ENCODE results near the gene ASRGL1.
"Not testable (repeated sequence)": the region's sequence is repeated elsewhere in the genome, so short reads cannot be mapped to it uniquely, and the experiment has no call there.

ASRGL1 gene

DNA sequence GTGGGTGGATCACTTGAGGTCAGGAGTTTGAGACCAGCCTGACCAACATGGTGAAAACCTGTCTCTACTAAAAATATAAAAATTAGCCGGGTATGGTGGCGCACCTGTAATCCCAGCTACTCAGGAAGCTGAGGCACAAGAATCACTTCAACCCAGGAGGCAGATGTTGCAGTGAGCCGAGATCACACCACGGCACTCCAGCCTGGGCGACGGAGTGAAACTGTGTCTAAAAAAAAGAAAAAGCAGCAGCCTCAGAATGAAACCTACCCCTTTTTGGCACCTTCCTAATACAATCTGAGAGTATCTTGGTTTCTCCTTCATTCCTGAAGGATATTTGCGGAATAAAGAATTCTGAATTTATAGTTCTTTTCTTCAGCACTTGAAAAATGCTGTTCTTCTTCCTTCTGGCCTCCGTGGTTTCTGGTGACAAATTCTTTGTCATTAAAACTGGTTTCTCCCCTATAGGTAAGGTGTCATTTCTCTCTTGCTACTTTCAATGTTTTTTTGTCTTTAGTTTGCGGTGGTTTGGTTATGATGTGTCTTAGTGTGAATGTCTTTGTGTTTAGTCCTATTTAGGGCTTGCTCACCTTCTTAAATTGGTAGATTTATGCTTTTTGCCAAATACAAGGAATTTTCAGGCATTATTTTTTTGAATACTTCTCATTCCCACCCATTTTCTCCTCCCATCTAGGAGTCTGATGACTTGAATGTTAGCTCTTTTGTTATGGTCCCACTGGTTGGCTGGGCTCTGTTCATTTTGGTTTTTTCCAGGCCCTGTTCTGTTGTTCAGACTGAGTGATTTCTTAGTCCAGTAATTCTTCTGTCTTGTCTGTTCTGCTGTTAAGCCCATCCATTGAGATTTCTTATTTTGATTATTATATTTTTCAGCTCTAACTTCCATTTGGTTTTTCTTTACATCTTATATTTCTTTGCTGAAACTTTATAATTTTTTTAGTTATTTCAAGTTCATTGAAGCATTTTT lies 15.4 kb downstream of the ASRGL1 start:
- 88 to 93% methylated on average over 9 of the region's 9 CpGs for WGBS, 2 experiments
- H3K27me3 ChIP-seq (ENCODE audit: control insufficient read depth, insufficient read depth, low read length, poor library complexity, severe bottlenecking): no peaks in the 10 kb centered on the region
- no peak overlapping the region for H3K4me3 ChIP-seq (ENCODE audit: insufficient read depth, low read depth, low read length)
- no peak overlapping the region for H3K27ac ChIP-seq (ENCODE audit: insufficient read depth, low read depth, low read length, poor library complexity, severe bottlenecking)
- H3K9me3 ChIP-seq (ENCODE audit: control insufficient read depth, low read length): no peaks in the 10 kb centered on the region
- H3K36me3 ChIP-seq (ENCODE audit: control insufficient read depth, insufficient read depth, low read length): no peaks in the 10 kb centered on the region
- no peaks in the 10 kb centered on the region for H3K4me1 ChIP-seq (ENCODE audit: control insufficient read depth, insufficient read depth, low read length)

DNA sequence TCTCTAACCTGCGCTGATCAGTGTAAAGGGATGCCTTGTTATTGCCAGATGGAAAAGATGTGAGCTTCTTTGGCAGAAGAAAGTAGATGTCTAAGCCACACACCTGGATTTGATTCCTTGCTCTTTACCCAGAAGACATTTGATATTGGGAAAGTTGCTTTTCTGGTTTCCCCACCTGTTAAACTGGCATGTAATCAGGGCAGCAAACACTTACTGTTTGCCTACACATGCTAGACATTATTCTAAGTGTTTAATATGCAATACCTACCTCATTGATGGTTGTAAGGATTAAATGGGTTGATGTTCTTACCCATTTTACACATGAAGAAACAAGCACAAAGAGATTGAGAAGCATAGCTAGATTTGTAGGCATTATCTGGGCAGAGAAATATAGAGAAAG lies 16.6 kb downstream of the ASRGL1 start:
- no peaks in the 10 kb centered on the region for H3K4me1 ChIP-seq (ENCODE audit: control insufficient read depth, insufficient read depth, low read length)
- no peak overlapping the region for H3K4me3 ChIP-seq (ENCODE audit: insufficient read depth, low read depth, low read length)
- no peaks in the 10 kb centered on the region for H3K9me3 ChIP-seq (ENCODE audit: control insufficient read depth, low read length)
- H3K36me3 ChIP-seq (ENCODE audit: control insufficient read depth, insufficient read depth, low read length): peaks cover 3% of the 10 kb centered on the region
- no peak overlapping the region for H3K27ac ChIP-seq (ENCODE audit: insufficient read depth, low read depth, low read length, poor library complexity, severe bottlenecking)
- H3K27me3 ChIP-seq (ENCODE audit: control insufficient read depth, insufficient read depth, low read length, poor library complexity, severe bottlenecking): no peaks in the 10 kb centered on the region
- 100% methylated on average over 1 of the region's 1 CpG for WGBS, 2 experiments

DNA sequence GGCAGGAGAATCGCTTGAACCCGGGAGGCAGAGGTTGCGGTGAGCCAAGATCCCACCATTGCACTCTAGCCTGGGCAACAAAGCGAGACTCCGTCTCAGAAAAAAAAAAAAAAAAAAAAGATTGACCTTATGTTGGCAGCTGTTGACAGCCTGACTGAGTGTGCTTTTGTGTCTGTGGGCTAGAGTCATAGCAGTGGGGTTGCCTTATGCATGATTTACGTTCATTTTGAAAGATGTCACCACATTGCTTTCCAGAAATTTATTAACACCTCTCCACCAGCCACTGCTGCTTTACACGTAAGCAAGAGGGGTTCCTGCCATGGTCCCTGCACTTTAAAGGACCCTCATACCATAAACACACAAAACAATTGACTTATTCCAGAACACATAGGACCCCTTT lies 21.0 kb downstream of the ASRGL1 start:
- H3K9me3 ChIP-seq (ENCODE audit: control insufficient read depth, low read length): no peaks in the 10 kb centered on the region
- H3K27me3 ChIP-seq (ENCODE audit: control insufficient read depth, insufficient read depth, low read length, poor library complexity, severe bottlenecking): no peaks in the 10 kb centered on the region
- no peaks in the 10 kb centered on the region for H3K4me1 ChIP-seq (ENCODE audit: control insufficient read depth, insufficient read depth, low read length)
- H3K4me3 ChIP-seq (ENCODE audit: insufficient read depth, low read depth, low read length): no peak overlapping the region
- H3K27ac ChIP-seq (ENCODE audit: insufficient read depth, low read depth, low read length, poor library complexity, severe bottlenecking): no peak overlapping the region
- 95% methylated on average over 7 of the region's 7 CpGs for WGBS, 2 experiments
- peaks cover 3% of the 10 kb centered on the region for H3K36me3 ChIP-seq (ENCODE audit: control insufficient read depth, insufficient read depth, low read length)

DNA sequence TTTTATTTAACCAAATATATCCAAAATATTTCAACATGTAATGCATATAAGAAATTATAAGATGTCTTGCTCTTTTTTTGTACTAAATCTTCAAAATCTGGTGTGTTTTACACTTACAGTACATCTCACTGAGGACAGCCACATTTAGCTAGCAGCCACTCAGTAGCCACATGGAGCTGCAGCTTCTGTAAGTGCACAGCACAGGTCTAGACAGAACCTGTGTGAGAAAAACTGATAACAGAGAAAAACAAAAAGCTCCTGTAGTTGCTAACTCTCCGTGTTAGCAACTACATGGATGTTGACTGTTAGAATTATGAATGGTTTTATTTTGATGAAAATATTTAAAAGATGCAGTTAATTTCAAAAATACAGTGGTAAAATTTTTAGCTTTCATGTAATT lies 22.2 kb downstream of the ASRGL1 start:
- whole genome bisulfite sequencing, 2 experiments: 90 to 92% methylated on average over 1 of the region's 1 CpG

DNA sequence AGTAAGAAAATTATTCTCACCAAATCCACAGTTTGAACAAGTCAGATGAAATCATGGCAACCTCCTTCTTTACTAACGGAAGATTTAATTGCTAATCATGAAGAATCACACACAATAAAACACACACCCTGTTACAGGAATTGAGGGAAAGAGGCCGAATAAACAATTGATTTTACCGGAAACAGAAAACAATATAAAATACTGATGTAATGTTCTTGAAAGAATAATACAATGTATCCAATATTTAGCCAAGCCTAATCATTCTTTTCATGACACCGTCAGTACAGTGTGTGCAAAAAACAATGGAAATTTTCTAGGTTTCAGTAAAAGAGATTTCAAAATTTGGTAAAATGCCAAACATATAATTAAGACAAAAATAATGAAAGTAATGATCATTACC lies 23.4 kb downstream of the ASRGL1 start:
- Histone ChIP-seq H3K27me3 (ENCODE audit: control insufficient read depth, insufficient read depth, low read length, poor library complexity, severe bottlenecking) (no peaks in the 10 kb centered on the region), H3K27ac (ENCODE audit: insufficient read depth, low read depth, low read length, poor library complexity, severe bottlenecking) (no peak overlapping the region), H3K36me3 (ENCODE audit: control insufficient read depth, insufficient read depth, low read length) (peaks cover 3% of the 10 kb centered on the region), H3K4me1 (ENCODE audit: control insufficient read depth, insufficient read depth, low read length) (no peaks in the 10 kb centered on the region), H3K9me3 (ENCODE audit: control insufficient read depth, low read length) (no peaks in the 10 kb centered on the region), H3K4me3 (ENCODE audit: insufficient read depth, low read depth, low read length) (no peak overlapping the region)
- WGBS, 2 experiments: 100% methylated on average over 1 to 3 of the region's 4 CpGs

More for the DNA sequence above, 22.2 kb downstream of the ASRGL1 start:
- no peak overlapping the region for H3K4me3 ChIP-seq (ENCODE audit: insufficient read depth, low read depth, low read length)
- no peaks in the 10 kb centered on the region for H3K9me3 ChIP-seq (ENCODE audit: control insufficient read depth, low read length)
- no peak overlapping the region for H3K27ac ChIP-seq (ENCODE audit: insufficient read depth, low read depth, low read length, poor library complexity, severe bottlenecking)
- H3K4me1 ChIP-seq (ENCODE audit: control insufficient read depth, insufficient read depth, low read length): no peaks in the 10 kb centered on the region
- no peaks in the 10 kb centered on the region for H3K27me3 ChIP-seq (ENCODE audit: control insufficient read depth, insufficient read depth, low read length, poor library complexity, severe bottlenecking)
- H3K36me3 ChIP-seq (ENCODE audit: control insufficient read depth, insufficient read depth, low read length): peaks cover 3% of the 10 kb centered on the region

DNA sequence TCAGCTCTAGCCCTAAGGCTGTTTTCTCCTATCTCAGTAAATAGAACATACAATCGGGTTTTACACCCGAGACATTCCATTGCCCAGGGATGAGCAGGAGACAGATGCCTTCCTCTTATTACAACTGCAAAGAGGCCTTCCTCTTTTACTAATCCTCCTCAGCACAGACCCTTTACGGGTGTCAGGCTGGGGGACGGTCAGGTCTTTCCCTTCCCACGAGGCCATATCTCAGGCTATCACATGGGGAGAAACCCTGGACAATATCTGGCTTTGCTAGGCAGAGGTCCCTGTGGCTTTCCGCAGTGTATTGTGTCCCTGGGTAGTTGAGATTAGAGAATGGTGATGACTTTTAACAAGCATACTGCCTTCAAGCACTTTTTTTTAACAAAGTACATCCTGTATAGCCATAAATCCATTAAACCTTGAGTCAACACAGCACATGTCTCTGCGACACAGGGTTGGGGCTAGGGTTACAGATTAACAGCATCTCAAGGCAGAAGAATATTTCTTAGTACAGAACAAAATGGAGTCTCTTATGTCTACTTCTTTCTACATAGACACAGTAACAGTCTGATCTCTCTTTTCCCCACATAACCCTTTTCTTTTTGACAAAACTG lies 31.7 kb downstream of the ASRGL1 start:
- not testable (repeated sequence) for H3K27ac ChIP-seq (ENCODE audit: insufficient read depth, low read depth, low read length, poor library complexity, severe bottlenecking); H3K36me3 ChIP-seq (ENCODE audit: control insufficient read depth, insufficient read depth, low read length); H3K4me3 ChIP-seq (ENCODE audit: insufficient read depth, low read depth, low read length); H3K4me1 ChIP-seq (ENCODE audit: control insufficient read depth, insufficient read depth, low read length); H3K27me3 ChIP-seq (ENCODE audit: control insufficient read depth, insufficient read depth, low read length, poor library complexity, severe bottlenecking); H3K9me3 ChIP-seq (ENCODE audit: control insufficient read depth, low read length)
- 94% methylated on average over 7 of the region's 7 CpGs for WGBS, 2 experiments

DNA sequence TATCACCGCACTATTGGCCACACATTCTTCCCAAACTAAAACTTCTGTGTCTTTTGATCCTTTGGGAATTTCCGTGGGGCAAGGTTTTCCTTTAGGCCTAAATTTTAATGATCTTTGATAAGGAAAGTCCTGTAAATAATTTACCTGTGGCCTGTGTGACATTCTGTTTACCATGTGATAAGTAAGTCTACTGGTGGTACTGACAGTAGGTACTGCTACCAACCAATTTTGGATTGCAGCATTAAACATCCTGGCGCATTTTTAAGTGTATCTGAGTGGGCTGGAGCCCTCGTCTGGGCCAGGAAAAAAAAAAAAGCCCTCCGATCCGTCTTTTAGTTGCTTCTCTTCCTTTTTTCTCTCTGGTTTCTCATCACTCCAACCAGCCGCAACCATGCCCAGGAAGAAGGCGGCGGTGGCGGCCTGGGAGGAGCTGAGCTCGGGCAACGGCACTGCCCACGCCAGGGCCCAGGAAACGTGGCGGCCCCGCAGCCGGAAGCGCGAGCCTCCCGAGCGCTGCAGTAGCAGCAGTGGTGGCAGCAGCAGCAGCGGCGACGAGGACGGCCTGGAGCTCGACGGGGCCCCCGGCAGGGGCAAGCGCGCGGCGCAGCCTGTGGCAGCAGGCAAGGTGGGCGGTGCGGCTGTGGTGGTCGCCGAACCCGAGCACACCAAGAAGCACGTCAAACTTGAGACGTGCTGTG lies 33.6 kb downstream of the ASRGL1 start:
- Histone ChIP-seq H3K4me1 (ENCODE audit: control insufficient read depth, insufficient read depth, low read length) (no peaks in the 10 kb centered on the region), H3K36me3 (ENCODE audit: control insufficient read depth, insufficient read depth, low read length) (no peaks in the 10 kb centered on the region), H3K9me3 (ENCODE audit: control insufficient read depth, low read length) (no peaks in the 10 kb centered on the region), H3K27ac (ENCODE audit: insufficient read depth, low read depth, low read length, poor library complexity, severe bottlenecking) (no peak overlapping the region), H3K27me3 (ENCODE audit: control insufficient read depth, insufficient read depth, low read length, poor library complexity, severe bottlenecking) (no peaks in the 10 kb centered on the region), H3K4me3 (ENCODE audit: insufficient read depth, low read depth, low read length) (no peak overlapping the region)
- whole genome bisulfite sequencing, 2 experiments: 93% methylated on average over 38 of the region's 39 CpGs

DNA sequence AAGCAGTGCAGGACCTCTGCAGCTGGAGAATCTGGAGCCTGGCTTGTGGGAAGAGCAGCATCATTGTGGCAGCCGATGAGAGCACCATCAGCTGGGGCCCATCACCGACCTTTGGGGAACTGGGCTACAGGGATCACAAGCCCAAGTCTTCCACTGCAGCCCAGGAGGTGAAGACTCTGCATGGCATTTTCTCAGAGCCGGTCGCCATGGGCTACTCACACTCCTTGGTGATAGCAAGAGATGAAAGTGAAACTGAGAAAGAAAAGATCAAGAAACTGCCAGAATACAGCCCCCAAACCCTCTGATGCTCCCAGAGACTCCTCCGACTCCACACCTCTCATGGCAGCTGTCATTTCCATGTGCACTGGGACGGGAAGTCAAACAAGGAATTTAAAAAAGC lies 35.6 kb downstream of the ASRGL1 start:
- H3K27ac ChIP-seq (ENCODE audit: insufficient read depth, low read depth, low read length, poor library complexity, severe bottlenecking): no peak overlapping the region
- 93 to 97% methylated on average over 6 of the region's 6 CpGs for WGBS, 2 experiments
- H3K9me3 ChIP-seq (ENCODE audit: control insufficient read depth, low read length): no peaks in the 10 kb centered on the region
- H3K4me3 ChIP-seq (ENCODE audit: insufficient read depth, low read depth, low read length): no peak overlapping the region
- no peaks in the 10 kb centered on the region for H3K4me1 ChIP-seq (ENCODE audit: control insufficient read depth, insufficient read depth, low read length)
- H3K27me3 ChIP-seq (ENCODE audit: control insufficient read depth, insufficient read depth, low read length, poor library complexity, severe bottlenecking): no peaks in the 10 kb centered on the region
- H3K36me3 ChIP-seq (ENCODE audit: control insufficient read depth, insufficient read depth, low read length): no peaks in the 10 kb centered on the region

DNA sequence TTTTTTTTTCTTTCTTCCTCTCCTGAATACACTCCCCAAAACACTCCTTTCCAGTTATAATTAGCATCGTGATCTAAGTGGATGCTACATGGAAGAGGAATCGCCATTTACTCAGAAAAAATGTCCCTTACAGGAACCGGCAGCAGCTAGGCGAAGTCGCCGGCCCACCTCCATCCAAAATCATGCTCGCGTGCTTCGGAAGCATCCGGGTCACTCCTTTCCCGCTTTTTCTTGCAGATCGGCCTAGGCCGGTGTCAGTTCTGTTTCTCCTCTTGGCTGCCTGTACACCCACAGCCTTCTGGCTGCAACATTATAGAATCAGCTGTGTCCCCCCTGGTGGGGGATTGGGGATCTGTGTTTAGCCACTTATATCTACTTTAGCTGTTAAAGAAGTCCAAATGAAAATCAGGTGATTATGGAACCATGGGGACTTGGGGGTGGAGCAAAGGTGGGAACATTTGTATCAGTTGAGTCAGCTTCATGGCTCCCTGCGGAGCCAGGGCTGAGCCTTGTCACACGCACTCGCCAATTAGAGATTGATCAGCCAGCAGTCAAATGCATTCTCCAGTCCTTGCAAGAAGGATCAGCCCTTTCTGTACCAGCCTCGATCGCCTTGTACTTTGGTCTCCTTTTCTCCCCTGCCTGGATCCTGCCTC lies 36.3 kb downstream of the ASRGL1 start:
- no peaks in the 10 kb centered on the region for H3K36me3 ChIP-seq (ENCODE audit: control insufficient read depth, insufficient read depth, low read length)
- H3K27ac ChIP-seq (ENCODE audit: insufficient read depth, low read depth, low read length, poor library complexity, severe bottlenecking): no peak overlapping the region
- 91 to 92% methylated on average over 18 of the region's 18 CpGs for WGBS, 2 experiments
- no peaks in the 10 kb centered on the region for H3K9me3 ChIP-seq (ENCODE audit: control insufficient read depth, low read length)
- H3K4me3 ChIP-seq (ENCODE audit: insufficient read depth, low read depth, low read length): no peak overlapping the region
- no peaks in the 10 kb centered on the region for H3K27me3 ChIP-seq (ENCODE audit: control insufficient read depth, insufficient read depth, low read length, poor library complexity, severe bottlenecking)
- H3K4me1 ChIP-seq (ENCODE audit: control insufficient read depth, insufficient read depth, low read length): no peaks in the 10 kb centered on the region

DNA sequence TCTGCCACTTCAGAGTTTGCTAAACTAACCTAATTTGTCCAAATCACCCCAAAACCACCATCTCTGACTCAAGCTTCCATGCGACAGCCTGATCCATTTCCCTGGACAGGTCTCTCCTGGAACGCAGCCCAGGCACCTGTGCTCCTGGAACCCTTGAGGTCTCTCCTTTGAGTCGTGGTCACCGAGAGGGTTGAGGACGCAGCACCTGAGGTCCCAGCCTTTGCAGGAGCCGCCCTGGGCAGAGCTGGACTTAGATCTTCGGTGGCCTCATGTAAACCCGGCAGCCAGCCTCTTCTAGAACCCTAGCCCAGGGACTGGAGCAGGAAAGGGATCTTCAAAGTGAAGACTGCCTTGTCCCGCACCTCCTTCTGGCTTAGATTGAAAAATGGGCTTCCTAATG lies 37.6 kb downstream of the ASRGL1 start:
- no peak overlapping the region for H3K27ac ChIP-seq (ENCODE audit: insufficient read depth, low read depth, low read length, poor library complexity, severe bottlenecking)
- H3K27me3 ChIP-seq (ENCODE audit: control insufficient read depth, insufficient read depth, low read length, poor library complexity, severe bottlenecking): no peaks in the 10 kb centered on the region
- H3K4me3 ChIP-seq (ENCODE audit: insufficient read depth, low read depth, low read length): no peak overlapping the region
- no peaks in the 10 kb centered on the region for H3K36me3 ChIP-seq (ENCODE audit: control insufficient read depth, insufficient read depth, low read length)
- H3K4me1 ChIP-seq (ENCODE audit: control insufficient read depth, insufficient read depth, low read length): peaks cover 4% of the 10 kb centered on the region
- no peaks in the 10 kb centered on the region for H3K9me3 ChIP-seq (ENCODE audit: control insufficient read depth, low read length)
- WGBS, 2 experiments: 94 to 95% methylated on average over 9 of the region's 9 CpGs

All from ectodermal cell (in vitro differentiated cells).